PC-9 (cell line): ENCODE results near the gene CIRBP. TPM values are rescaled to one million over a fixed set of nuclear protein-coding genes. Genes with fewer than 3 reads are reported as not detected.
A peak's percentile ranks its signal among the peaks of the same experiment; 100 is the strongest.

Experiments used
- BruUV-seq: library from RNA; stranded (reverse); fragments of 400-500 nt; replicated peaks from 2 replicates; lab custom pipeline; 2021; lab: Mats Ljungman, UMichigan
- CTCF ChIA-PET: fragments of 300-600 bp; sonication (Branson Sonifier 250); formaldehyde crosslinking; loops from one replicate; lab custom pipeline; 2022; ENCODE audit warnings: antibody characterized with exemption; lab: Charles Lee
- POLR2A ChIA-PET: fragments of 300-600 bp; sonication (Branson Sonifier 250); formaldehyde crosslinking; loops from one replicate; lab custom pipeline; 2022; ENCODE audit warnings: antibody characterized with exemption; ENCODE audit not compliant: unreplicated experiment; lab: Charles Lee
- DNase-seq, 2 experiments: peaks; one replicate each; pipeline versions ENCODE4 v3.0.0 to v3.0.0-alpha.2; 2015 to 2022; ENCODE audit warnings: mixed read lengths in 1 of 2
- H2AFZ ChIP-seq: fragments of 200-600 bp; sonication (generic); 2 replicates; pipeline ENCODE4 v1.8.1; 2017; ENCODE audit warnings: antibody characterized with exemption
- H3F3A ChIP-seq: fragments of 200-600 bp; sonication (generic); 2 replicates; pipeline ENCODE4 v1.8.1; 2017; ENCODE audit warnings: antibody characterized with exemption, mild to moderate bottlenecking, low read depth; ENCODE audit not compliant: insufficient read depth
- H3K27ac ChIP-seq: fragments of 200-600 bp; sonication (generic); 2 replicates; pipeline ENCODE4 v1.6.1; 2016; ENCODE audit warnings: mixed run types
- H3K27me3 ChIP-seq: fragments of 200-600 bp; sonication (generic); 2 replicates; pipeline ENCODE4 v1.6.1; 2016; ENCODE audit warnings: low read depth, mixed run types; ENCODE audit not compliant: insufficient read depth
- H3K36me3 ChIP-seq: fragments of 200-600 bp; sonication (generic); 2 replicates; pipeline ENCODE4 v1.6.1; 2016; ENCODE audit warnings: low read depth, mixed run types
- H3K4me1 ChIP-seq: fragments of 200-600 bp; sonication (generic); replicated peaks from 2 replicates; pipeline ENCODE4 v1.6.1; 2016; ENCODE audit warnings: mixed run types; ENCODE audit not compliant: insufficient read depth
- H3K4me2 ChIP-seq: fragments of 200-600 bp; sonication (generic); 2 replicates; pipeline ENCODE4 v1.6.1; 2017; ENCODE audit warnings: mixed run types
- H3K4me3 ChIP-seq: fragments of 200-600 bp; sonication (generic); 2 replicates; pipeline ENCODE4 v1.6.1; 2016; ENCODE audit warnings: mixed run types
- H3K79me2 ChIP-seq: fragments of 200-600 bp; sonication (generic); 2 replicates; pipeline ENCODE4 v1.6.1; 2017; ENCODE audit warnings: low read depth, mixed run types
- H3K9me2 ChIP-seq: fragments of 200-600 bp; sonication (generic); 2 replicates; pipeline ENCODE4 v1.8.1; 2017; ENCODE audit warnings: mild to moderate bottlenecking; ENCODE audit not compliant: insufficient read depth
- H3K9me3 ChIP-seq: fragments of 200-600 bp; sonication (generic); 2 replicates; pipeline ENCODE4 v1.8.1; 2016; ENCODE audit warnings: low read depth; ENCODE audit not compliant: insufficient read depth
- H4K20me1 ChIP-seq: fragments of 200-600 bp; sonication (generic); 2 replicates; pipeline ENCODE4 v1.8.1; 2017; ENCODE audit not compliant: insufficient read depth
- CTCF ChIP-seq: fragments of 200-600 bp; sonication (generic); conservative IDR thresholded peaks from 2 replicates; pipeline ENCODE4 v1.6.1; 2017; ENCODE audit warnings: mixed run types, antibody characterized with exemption, mild to moderate bottlenecking, moderate library complexity
- EZH2 ChIP-seq: fragments of 200-600 bp; sonication (generic); IDR thresholded peaks from 2 replicates; pipeline ENCODE4 v1.8.0; 2017; ENCODE audit warnings: antibody characterized with exemption, low read depth
- intact Hi-C: fragments of 100-400 bp; cut with micrococcal nuclease; formaldehyde crosslinking; loops from one replicate; pipeline ENCODE4 v1.10.0; 2022; ENCODE audit not compliant: unreplicated experiment
- total RNA-seq: library from RNA; stranded (reverse); gene quantifications from 2 replicates; pipeline ENCODE4 v1.2.3, GENCODE V29; 2021

Gene CIRBP
- total RNA-seq, 1 experiment from 2014 or later, result 86.9 TPM

GRCh38 chr19:1250437-1251260, 18.5 kb upstream of the CIRBP start:
- H3K9me3 ChIP-seq, result no peaks in the 10 kb centered on the region
- no peak for DNase-seq
- peak overlapping the region; percentile 88 for H3K27ac ChIP-seq
- peak overlapping the region; percentile 71 for H3K4me3 ChIP-seq
- intact Hi-C loops, result no loop called here
- BruUV-seq, result no TSS peak
- peaks cover 44% of the 10 kb centered on the region for H3K79me2 ChIP-seq
- POLR2A ChIA-PET, result no interaction called here
- H3F3A ChIP-seq, result peaks cover 31% of the 10 kb centered on the region
- peaks cover 14% of the 10 kb centered on the region for H3K4me1 ChIP-seq
- peaks cover 10% of the 10 kb centered on the region; the same call in 1 of the 2 replicates for H4K20me1 ChIP-seq
- no peak overlapping the region for H2AFZ ChIP-seq
- no peaks in the 10 kb centered on the region for H3K9me2 ChIP-seq
- CTCF ChIA-PET, result no interaction called here
- H3K27me3 ChIP-seq, result no peaks in the 10 kb centered on the region
- H3K36me3 ChIP-seq, result peaks cover 3% of the 10 kb centered on the region; the same call in 1 of the 2 replicates
- H3K4me2 ChIP-seq, result peak overlapping the region; percentile 75
- no peak for TF ChIP-seq EZH2
- no peak for TF ChIP-seq CTCF

- ChIA-PET CTCF (no interaction called here), POLR2A (no interaction called here)
- intact Hi-C loops, result loop anchor here (2.0 kb wide), 1 partner anchor 15 kb away; no protein-coding TSS in a partner anchor
- DNase-seq, result peak; percentile 53 to 57
- peaks cover 35% of the 10 kb centered on the region for H3F3A ChIP-seq
- peaks cover 3% of the 10 kb centered on the region; the same call in 1 of the 2 replicates for H3K36me3 ChIP-seq
- no peaks in the 10 kb centered on the region for H3K9me2 ChIP-seq
- TSS peak; percentile 32 for BruUV-seq
- H3K4me1 ChIP-seq, result peaks cover 15% of the 10 kb centered on the region
- peaks cover 11% of the 10 kb centered on the region; the same call in 1 of the 2 replicates for H4K20me1 ChIP-seq
- H3K9me3 ChIP-seq, result no peaks in the 10 kb centered on the region
- peaks cover 53% of the 10 kb centered on the region for H3K79me2 ChIP-seq
- H3K27me3 ChIP-seq, result no peaks in the 10 kb centered on the region
- H3K4me3 ChIP-seq, result peak overlapping the region; percentile 71
- peak overlapping the region; percentile 88 for H3K27ac ChIP-seq
- TF ChIP-seq CTCF (no peak), EZH2 (no peak)
- H2AFZ ChIP-seq, result no peak overlapping the region
- peak overlapping the region; percentile 75 for H3K4me2 ChIP-seq
Measured at GRCh38 chr19:1251330-1252220, 17.6 kb upstream of the CIRBP start.

- H3K4me2 ChIP-seq, result peak overlapping the region; percentile 75
- POLR2A ChIA-PET, result interaction anchor here (0.5 to 1.6 kb wide), 6 partner anchors 14 to 681 kb away, joined by 3 to 33 read pairs (median 6); partner anchors contain the start of gene CIRBP
- H3K4me1 ChIP-seq, result peaks cover 19% of the 10 kb centered on the region
- H3K27ac ChIP-seq, result peak overlapping the region; percentile 88
- H3K9me3 ChIP-seq, result no peaks in the 10 kb centered on the region
- H3K9me2 ChIP-seq, result no peaks in the 10 kb centered on the region
- H3K36me3 ChIP-seq, result peaks cover 3% of the 10 kb centered on the region; the same call in 1 of the 2 replicates
- DNase-seq, result peak; percentile 84 to 87
- peaks cover 36% of the 10 kb centered on the region for H3F3A ChIP-seq
- intact Hi-C loops, result loop anchor here (2.0 kb wide), 1 partner anchor 14 kb away; no protein-coding TSS in a partner anchor
- CTCF ChIA-PET, result interaction anchor here (0.9 kb wide), 1 partner anchor 16 kb away, joined by 4 read pairs; no protein-coding TSS in a partner anchor
- no peak for TF ChIP-seq CTCF
- TF ChIP-seq EZH2, result no peak
- no peak overlapping the region for H2AFZ ChIP-seq
- no peaks in the 10 kb centered on the region for H3K27me3 ChIP-seq
- BruUV-seq, result no TSS peak
- peaks cover 14% of the 10 kb centered on the region; the same call in 1 of the 2 replicates for H4K20me1 ChIP-seq
- peak overlapping the region; percentile 71 for H3K4me3 ChIP-seq
- H3K79me2 ChIP-seq, result peaks cover 57% of the 10 kb centered on the region
Measured at GRCh38 chr19:1252221-1252820, 16.8 kb upstream of the CIRBP start.
